Cardiac fibroblast (primary cell): ENCODE data around the gene GNRH2.
"Not testable (repeated sequence)": the region's sequence is repeated elsewhere in the genome, so short reads cannot be mapped to it uniquely, and the experiment has no call there.

Experiments used
- DNase-seq, 2 donors: peaks; one replicate each; pipeline versions ENCODE4 v3.0.0 to v3.0.0-alpha.2; 2010; ENCODE audit warnings: low read depth in 2 of 2
- H3K4me3 ChIP-seq, 2 donors: replicated peaks in 1 of 2; 1 replicate in 1 of 2; 2 replicates in 1 of 2; pipeline ENCODE4 v1.5.1; 2011; ENCODE audit warnings: low read depth in 2 of 2, low read length in 2 of 2, mild to moderate bottlenecking in 2 of 2, moderate library complexity in 1 of 2
- CTCF ChIP-seq: IDR thresholded peaks from one replicate; pipeline ENCODE4 v1.5.1; 2011; ENCODE audit warnings: low read depth, mild to moderate bottlenecking, low read length, inconsistent platforms

GNRH2 gene

DNA sequence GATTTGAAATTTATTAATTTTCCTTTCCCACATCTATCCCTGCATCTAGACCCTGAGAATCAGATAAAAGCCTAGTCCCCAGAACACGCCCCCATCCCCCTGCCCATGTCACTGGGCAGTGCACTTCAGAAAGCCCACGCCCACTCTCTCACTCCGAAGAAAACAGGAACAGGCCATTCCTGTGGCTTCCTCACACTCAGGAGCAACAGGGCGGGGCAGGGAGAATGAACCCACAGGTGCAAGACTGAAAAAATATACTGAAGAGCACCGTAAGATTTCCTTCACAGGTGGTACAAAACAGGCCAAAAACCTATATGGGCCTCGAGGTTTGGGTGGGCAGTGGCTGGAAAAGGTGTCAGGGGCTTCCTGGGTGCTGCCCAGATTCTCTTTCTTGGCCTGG is 31.4 kb downstream of the GNRH2 start:
- TF ChIP-seq CTCF: no peak
- no peak overlapping the region for H3K4me3 ChIP-seq
- DNase-seq: no peak

DNA sequence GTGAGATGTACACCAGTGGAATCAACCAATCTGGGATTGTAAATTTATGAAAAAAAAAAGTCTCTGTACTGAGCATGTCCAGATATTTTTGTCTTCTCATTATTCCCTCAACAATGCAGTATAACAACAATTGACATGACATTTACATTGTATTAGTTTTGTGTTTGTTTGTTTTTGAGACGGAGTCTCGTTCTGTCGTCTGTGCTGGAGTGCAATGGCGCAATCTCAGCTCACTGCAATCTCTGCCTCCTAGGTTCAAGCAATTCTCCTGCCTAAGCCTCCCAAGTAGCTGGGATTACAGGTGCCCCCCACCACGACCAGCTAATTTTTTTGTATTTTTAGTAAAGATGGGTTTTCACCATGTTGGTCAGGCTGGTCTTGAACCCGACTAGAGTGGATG is 31.9 kb downstream of the GNRH2 start:
- not testable (repeated sequence) for DNase-seq, H3K4me3 ChIP-seq

GRCh38 chr20:3077618-3078134 is 34.3 kb downstream of the GNRH2 start:
- no peak for TF ChIP-seq CTCF
- DNase-seq: no peak
- no peak overlapping the region for H3K4me3 ChIP-seq

DNA sequence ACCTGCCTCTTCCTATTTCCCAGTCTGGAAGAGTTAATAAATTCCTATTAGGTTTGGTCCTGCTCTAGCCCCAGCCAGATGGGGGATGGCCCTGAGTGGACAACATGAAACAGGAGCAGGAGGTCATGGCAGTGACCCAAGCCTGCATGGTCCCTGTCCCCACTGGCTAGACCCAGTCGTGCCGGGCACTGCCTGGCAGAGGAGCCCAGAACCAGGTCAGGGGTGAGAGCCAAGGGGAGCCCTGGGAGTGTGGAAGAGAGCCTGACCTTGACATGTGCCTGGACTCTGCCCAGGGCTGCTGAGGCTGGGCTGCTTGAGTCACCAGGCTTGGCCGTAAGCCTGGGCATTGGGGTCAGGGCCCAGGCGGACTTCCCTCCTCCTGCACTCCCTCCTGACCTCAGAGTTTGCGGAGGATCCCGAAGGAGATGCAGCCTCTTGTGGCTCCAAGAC is 37.5 kb downstream of the GNRH2 start:
- peak; percentile 51 to 73 for DNase-seq
- H3K4me3 ChIP-seq: no peak overlapping the region
- no peak for TF ChIP-seq CTCF

- TF ChIP-seq CTCF: no peak
- no peak overlapping the region for H3K4me3 ChIP-seq
- no peak for DNase-seq
These were observed 38.2 kb downstream of the GNRH2 start for GRCh38 chr20:3081641-3082040.

DNA sequence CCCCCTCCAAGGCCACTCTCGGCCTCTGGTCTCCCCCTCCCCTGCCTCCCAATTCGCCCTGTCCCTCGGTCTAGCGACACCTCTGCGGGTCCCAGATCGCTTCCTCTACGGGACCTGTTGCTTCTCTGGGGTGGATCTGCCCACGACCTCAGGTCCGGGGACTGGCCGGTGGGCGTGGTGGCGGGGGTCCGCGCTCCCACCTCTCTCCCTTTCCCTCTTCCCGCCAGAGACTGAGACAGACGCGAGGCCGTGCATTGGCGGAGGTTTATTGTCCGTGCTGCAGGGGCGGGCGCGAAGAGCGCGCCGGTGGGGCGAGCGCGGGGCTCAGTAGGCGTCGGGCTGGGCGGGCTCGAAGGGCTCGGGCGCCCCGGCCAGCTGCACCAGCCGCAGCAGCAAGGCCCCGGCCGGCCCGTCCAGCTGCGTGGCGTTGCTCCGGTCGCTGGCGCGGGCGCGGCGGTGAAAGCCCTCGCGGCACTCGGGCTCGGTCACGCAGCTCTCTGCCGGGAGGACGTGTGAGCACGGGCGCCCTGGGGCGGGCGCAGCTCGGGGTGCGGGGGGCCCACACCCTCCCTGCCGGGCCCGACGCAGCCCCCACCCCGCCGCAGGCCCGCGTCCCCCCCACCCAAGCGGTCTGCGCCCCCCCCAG is 39.0 kb downstream of the GNRH2 start:
- TF ChIP-seq CTCF: no peak
- no peak overlapping the region for H3K4me3 ChIP-seq

GRCh38 chr20:3082955-3083952 is 39.8 kb downstream of the GNRH2 start:
- TF ChIP-seq CTCF: no peak
- no peak for DNase-seq
- H3K4me3 ChIP-seq: no peak overlapping the region

More for the DNA sequence above, 39.0 kb downstream of the GNRH2 start:
- no peak for DNase-seq
